Mesodermal cell (in vitro differentiated cells): ENCODE results near the gene ST6GAL1.
"Not testable (repeated sequence)": the region's sequence is repeated elsewhere in the genome, so short reads cannot be mapped to it uniquely, and the experiment has no call there.

Source experiments
- H3K27ac ChIP-seq: 2 replicates; pipeline ENCODE4 v1.7.0; 2013; ENCODE audit warnings: mild to moderate bottlenecking, low read depth, low read length, moderate library complexity; ENCODE audit not compliant: severe bottlenecking
- H3K36me3 ChIP-seq: 2 replicates; pipeline ENCODE4 v1.7.1; 2013; ENCODE audit warnings: mild to moderate bottlenecking, low read length, moderate library complexity; ENCODE audit not compliant: control insufficient read depth, insufficient read depth
- H3K4me1 ChIP-seq: one replicate; pipeline ENCODE4 v1.7.1; 2013; ENCODE audit warnings: mild to moderate bottlenecking, low read length; ENCODE audit not compliant: insufficient read depth, control insufficient read depth, poor library complexity, severe bottlenecking
- H3K4me3 ChIP-seq: 2 replicates; pipeline ENCODE4 v1.7.0; 2013; ENCODE audit warnings: low read length, control low read depth, mild to moderate bottlenecking; ENCODE audit not compliant: insufficient read depth, poor library complexity, severe bottlenecking; ENCODE audit errors: extremely low read depth
- H3K9me3 ChIP-seq: 2 replicates; pipeline ENCODE4 v1.7.1; 2013; ENCODE audit warnings: mild to moderate bottlenecking, low read length, moderate library complexity; ENCODE audit not compliant: control insufficient read depth
- WGBS, 2 experiments: methylation state at CpG; one replicate each; pipeline ENCODE4 v1.1.5; 2013; ENCODE audit warnings: missing lambda C conversion rate in 2 of 2; ENCODE audit not compliant: insufficient coverage in 2 of 2; 5-methylcytosine and 5-hydroxymethylcytosine counted together

Gene ST6GAL1

GRCh38 chr3:187021748-187022402 is 91.5 kb downstream of the ST6GAL1 start:
- Histone ChIP-seq H3K27ac (peak overlapping the region; percentile 23), H3K4me1 (peaks cover 7% of the 10 kb centered on the region), H3K36me3 (peaks cover 8% of the 10 kb centered on the region), H3K4me3 (no peak overlapping the region), H3K9me3 (no peaks in the 10 kb centered on the region)
- WGBS, 2 experiments: 90 to 100% methylated on average over 2 of the region's 6 CpGs

DNA sequence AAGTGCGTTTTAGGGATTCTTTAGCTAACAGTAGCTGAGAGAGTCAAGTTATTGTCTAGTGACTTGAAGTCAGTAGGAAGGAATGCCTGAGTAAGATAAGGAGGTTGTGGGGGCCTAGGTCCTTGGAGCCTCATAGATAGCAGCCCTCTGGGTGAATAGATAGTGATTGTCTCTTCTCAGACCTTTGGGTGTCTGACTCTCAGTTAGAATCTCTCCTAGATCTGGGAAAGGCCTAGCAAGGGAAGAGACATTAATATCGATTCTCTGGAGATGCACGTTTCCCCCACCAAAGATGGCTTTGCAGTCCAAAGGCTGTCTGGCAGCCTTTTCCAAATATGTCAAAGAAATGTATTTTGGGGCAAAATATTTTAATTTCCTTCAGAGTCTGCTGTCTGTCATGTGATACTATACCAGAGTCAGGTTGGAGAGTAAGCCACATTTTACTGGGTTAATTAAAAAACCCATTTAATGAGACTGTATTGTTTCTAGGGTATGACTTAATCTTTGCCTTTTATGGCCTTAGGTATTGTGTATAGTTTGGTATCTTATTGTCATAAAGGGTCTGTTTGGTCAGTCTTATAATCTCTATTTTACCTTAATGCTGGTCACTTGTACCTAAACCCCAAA is 92.2 kb downstream of the ST6GAL1 start:
- Histone ChIP-seq H3K27ac (no peak overlapping the region), H3K4me1 (peaks cover 4% of the 10 kb centered on the region), H3K4me3 (no peak overlapping the region), H3K36me3 (peaks cover 7% of the 10 kb centered on the region), H3K9me3 (no peaks in the 10 kb centered on the region)
- WGBS, 2 experiments: 42 to 86% methylated on average over 1 to 2 of the region's 3 CpGs

GRCh38 chr3:187023340-187023739 is 93.0 kb downstream of the ST6GAL1 start:
- WGBS, 2 experiments: 100% methylated on average over 1 of the region's 2 CpGs
- H3K27ac ChIP-seq, H3K36me3 ChIP-seq, H3K4me1 ChIP-seq, H3K4me3 ChIP-seq, H3K9me3 ChIP-seq: not testable (repeated sequence)

GRCh38 chr3:187024536-187025226 is 94.4 kb downstream of the ST6GAL1 start:
- Histone ChIP-seq H3K4me3 (no peak overlapping the region), H3K9me3 (no peaks in the 10 kb centered on the region), H3K36me3 (peaks cover 7% of the 10 kb centered on the region), H3K27ac (no peak overlapping the region), H3K4me1 (peaks cover 4% of the 10 kb centered on the region)
- 92 to 95% methylated on average over 4 to 6 of the region's 10 CpGs for WGBS, 2 experiments

DNA sequence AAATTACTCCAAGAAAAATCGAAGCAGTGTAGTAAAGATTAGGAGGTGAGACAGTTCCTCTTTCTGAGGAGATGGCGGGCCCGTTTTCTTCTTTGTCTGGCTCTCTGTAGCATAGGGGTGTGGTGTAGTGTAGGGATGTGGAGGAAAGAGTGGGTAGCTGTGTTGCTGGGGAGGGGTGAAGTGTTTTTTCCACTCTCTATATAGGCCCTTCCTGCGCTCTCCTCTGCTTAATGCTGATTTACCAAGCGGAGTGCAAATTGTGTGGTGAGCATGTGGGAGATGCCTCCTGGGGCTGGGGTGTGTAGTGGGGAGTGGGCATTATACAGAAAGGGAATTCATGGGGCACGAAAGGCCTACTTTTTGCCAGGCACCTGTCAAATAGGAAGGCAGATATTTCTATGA is 94.9 kb downstream of the ST6GAL1 start:
- H3K36me3 ChIP-seq: peaks cover 7% of the 10 kb centered on the region
- H3K4me3 ChIP-seq: no peak overlapping the region
- H3K4me1 ChIP-seq: peaks cover 4% of the 10 kb centered on the region
- 92 to 95% methylated on average over 4 to 5 of the region's 6 CpGs for WGBS, 2 experiments
- H3K9me3 ChIP-seq: no peaks in the 10 kb centered on the region
- peak overlapping the region; percentile 41 for H3K27ac ChIP-seq

DNA sequence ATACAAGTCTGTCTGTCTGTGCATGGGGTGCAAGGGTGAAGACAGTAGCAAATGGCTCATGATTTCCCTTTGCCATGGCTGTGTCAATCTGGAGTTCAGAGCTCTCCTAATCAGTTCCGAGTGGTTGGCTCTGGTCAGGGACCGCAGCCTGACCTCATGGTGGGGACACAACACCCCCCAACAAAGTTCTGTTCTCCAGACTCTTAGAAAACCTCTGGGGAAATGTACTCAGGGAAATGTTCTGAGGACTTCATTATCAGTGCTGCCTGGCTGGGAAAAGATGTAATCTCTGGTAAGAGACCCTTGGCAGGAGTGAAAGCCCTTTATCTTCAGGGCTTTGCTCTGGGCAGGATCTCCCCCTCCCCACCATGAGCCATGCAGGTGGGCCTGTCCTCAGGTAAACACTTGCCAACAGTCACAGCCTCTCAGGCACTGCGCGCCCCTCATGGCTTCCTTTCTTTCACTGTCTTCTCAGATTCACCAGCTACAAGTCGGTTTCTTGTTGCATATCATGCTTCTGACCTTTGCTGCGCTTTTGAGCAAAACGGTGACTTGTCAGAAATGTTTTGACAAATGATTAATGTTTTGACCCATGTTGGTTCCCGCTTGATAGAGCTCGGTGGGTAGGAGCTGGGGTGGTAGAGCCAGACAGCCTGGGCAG is 95.5 kb downstream of the ST6GAL1 start:
- Histone ChIP-seq H3K36me3 (peaks cover 7% of the 10 kb centered on the region), H3K4me1 (peaks cover 4% of the 10 kb centered on the region), H3K4me3 (no peak overlapping the region), H3K9me3 (no peaks in the 10 kb centered on the region), H3K27ac (peak overlapping the region; percentile 41)
- 92 to 97% methylated on average over 7 of the region's 9 CpGs for WGBS, 2 experiments

DNA sequence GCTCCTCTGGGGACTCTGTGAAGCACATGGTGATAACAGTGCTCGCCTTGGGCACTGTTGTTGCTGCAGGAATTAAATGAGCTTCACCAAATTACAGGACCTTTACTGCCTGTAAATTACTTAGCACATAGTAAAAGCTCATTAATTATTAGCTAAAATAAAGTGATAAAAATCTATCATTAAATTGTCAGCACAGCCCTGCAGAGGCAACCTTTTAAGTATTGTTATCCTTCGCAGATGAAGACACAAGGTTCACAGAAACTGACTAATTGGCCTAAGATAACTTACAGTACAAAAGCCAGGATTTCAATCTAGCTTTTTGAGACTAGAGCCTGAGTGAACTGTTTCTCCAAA is 96.0 kb downstream of the ST6GAL1 start:
- H3K27ac ChIP-seq: no peak overlapping the region
- H3K36me3 ChIP-seq: peaks cover 7% of the 10 kb centered on the region
- no peak overlapping the region for H3K4me3 ChIP-seq
- WGBS, 2 experiments: 100% methylated on average over 1 of the region's 2 CpGs
- H3K4me1 ChIP-seq: peaks cover 4% of the 10 kb centered on the region
- no peaks in the 10 kb centered on the region for H3K9me3 ChIP-seq

- H3K4me1 ChIP-seq: no peaks in the 10 kb centered on the region
- 93 to 99% methylated on average over 5 to 6 of the region's 8 CpGs for WGBS, 2 experiments
- no peaks in the 10 kb centered on the region for H3K9me3 ChIP-seq
- no peak overlapping the region for H3K27ac ChIP-seq
- no peak overlapping the region for H3K4me3 ChIP-seq
- peaks cover 12% of the 10 kb centered on the region for H3K36me3 ChIP-seq
These were observed 97.4 kb downstream of the ST6GAL1 start for GRCh38 chr3:187027531-187028278.

DNA sequence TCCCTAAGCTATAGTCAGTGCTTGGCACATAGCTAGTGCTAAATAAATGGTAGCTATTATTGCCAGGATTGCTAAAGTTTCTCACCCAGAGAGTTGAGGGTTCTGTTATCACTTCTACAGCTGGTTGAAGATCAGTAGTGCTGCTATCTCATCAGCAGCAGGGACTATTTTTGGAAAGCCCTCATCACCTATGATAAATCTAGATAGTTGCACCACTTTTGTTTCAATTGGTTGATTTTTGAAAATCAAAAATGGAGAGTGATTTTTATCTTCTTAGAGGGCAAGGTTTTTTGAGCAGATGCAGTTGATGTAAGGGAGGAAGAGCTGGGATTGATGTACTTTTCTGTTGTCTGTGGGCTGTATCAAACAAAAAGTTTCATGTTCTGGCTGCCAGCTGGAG is 101.6 kb downstream of the ST6GAL1 start:
- Histone ChIP-seq H3K36me3 (peaks cover 23% of the 10 kb centered on the region), H3K9me3 (peaks cover 8% of the 10 kb centered on the region), H3K4me3 (no peak overlapping the region), H3K4me1 (no peaks in the 10 kb centered on the region), H3K27ac (no peak overlapping the region)

GRCh38 chr3:187036394-187036793 is 106.1 kb downstream of the ST6GAL1 start:
- Histone ChIP-seq H3K4me1 (peaks cover 11% of the 10 kb centered on the region), H3K36me3 (peaks cover 47% of the 10 kb centered on the region), H3K27ac (no peak overlapping the region), H3K4me3 (no peak overlapping the region), H3K9me3 (peaks cover 8% of the 10 kb centered on the region)
- WGBS, 2 experiments: no CpG with 5 or more reads among the region's 1 CpG
